Activated CD8-positive, alpha-beta memory T cell treated with anti-CD3 and anti-CD28 coated beads, Interleukin-2, amount 50 U/mL, for 1 hour (primary cell): ENCODE results near the gene FOLR1.
"Not testable (repeated sequence)": the region's sequence is repeated elsewhere in the genome, so short reads cannot be mapped to it uniquely, and the experiment has no call there.

ENCODE experiments used
- DNase-seq: peaks from one replicate; pipeline ENCODE4 v3.0.0-alpha.2; 2020; ENCODE audit errors: extremely low read depth

FOLR1 gene

DNA sequence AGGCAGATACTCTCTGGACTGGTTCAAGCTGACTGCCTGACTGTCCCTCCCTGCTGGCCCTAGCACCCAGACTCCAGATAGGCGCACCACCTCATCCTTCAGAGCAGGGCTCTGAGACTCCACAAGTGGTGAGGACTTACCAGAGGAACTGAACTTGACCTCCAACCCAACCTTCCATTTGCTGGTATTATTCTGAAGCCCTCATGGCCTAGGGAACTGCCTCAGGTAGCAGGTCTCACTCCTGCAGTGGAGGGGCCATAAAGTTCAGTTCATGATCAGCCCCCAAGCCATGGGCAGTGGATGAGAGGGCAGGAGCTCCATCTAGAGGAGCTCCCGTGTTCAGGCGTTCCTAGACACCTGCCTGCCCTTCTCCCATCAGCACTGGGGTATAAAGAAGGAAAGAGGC is 10.4 kb upstream of the FOLR1 start:
- not testable (repeated sequence) for DNase-seq

DNA sequence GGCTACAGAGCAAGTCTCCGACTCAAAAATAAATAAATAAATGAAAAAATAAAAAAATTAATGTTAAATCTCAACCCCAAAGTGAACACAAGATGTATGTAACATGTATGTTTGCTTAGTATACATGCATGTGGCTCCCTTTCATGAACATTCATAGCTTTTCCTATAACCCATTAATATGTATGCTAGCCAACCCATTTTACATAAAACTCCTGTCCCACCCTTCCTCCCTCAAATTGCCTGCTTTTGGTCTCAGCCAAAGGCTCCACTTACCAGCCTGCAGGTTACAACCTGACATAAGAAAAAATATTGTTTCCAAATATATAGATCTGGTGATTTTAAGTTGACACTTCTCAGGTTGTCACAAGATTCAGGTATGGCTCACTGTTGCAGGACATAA is 3.7 kb upstream of the FOLR1 start:
- DNase-seq: no peak

GRCh38 chr11:72189455-72190250 is 2.3 kb upstream of the FOLR1 start:
- DNase-seq: no peak

GRCh38 chr11:72190631-72191071 is 1.3 kb upstream of the FOLR1 start:
- no peak for DNase-seq

- no peak for DNase-seq
Observed at GRCh38 chr11:72195518-72196270, 3.8 kb downstream of the FOLR1 start.

GRCh38 chr11:72201445-72201844 is 9.5 kb downstream of the FOLR1 start:
- not testable (repeated sequence) for DNase-seq

DNA sequence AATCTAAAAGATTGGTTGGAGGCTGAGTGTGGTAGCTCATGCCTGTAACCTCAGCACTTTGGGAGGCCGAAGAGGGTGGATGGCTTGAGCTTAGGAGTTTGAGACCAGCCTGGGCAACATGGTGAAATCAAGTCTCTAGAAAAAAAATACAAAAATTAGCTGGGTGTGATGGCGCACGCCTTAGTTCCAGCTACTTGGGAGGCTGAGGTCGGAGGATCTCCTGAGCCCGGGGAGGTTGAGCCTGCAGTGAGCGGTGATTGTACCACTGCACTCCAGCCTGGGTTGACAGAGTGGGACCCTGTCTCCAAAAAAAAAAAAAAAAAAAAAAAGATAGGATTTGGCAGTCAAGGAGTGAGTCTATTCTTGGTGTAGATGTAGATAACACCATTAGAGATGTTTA is 10.6 kb downstream of the FOLR1 start:
- no peak for DNase-seq

- DNase-seq: no peak
Observed at GRCh38 chr11:72203163-72203562, 11.2 kb downstream of the FOLR1 start.

- no peak for DNase-seq
Observed at GRCh38 chr11:72204886-72205285, 12.9 kb downstream of the FOLR1 start.

DNA sequence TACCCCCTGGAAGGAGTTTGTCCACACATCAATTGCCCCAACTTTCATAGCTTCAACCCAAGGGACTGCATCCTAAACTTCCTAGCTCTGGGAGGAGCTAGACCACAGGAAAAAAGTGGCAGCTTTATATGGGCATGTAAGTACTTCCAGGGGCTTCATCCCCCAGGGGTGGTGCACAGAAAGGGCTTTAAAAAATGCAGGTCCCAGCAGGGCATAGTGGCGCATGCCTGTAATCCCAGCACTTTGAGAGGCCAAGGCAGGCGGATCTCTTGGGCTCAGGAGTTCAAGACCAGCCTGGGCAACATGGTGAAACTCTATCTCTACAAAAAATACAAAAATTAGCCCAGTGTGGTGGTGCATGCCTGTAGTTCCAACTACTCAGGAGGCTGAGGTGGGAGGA is 14.9 kb downstream of the FOLR1 start:
- DNase-seq: not testable (repeated sequence)

GRCh38 chr11:72208281-72208680 is 16.3 kb downstream of the FOLR1 start:
- DNase-seq: no peak

GRCh38 chr11:72209101-72209500 is 17.2 kb downstream of the FOLR1 start:
- DNase-seq: no peak

GRCh38 chr11:72216638-72217037 is 24.7 kb downstream of the FOLR1 start, which contains the start of gene FOLR2:
TSS of gene FOLR2 (plus strand) at chr11:72216794. CDS start at chr11:72218585, 1,791 bp downstream.
- DNase-seq: no peak

GRCh38 chr11:72217841-72218240 is 25.9 kb downstream of the FOLR1 start:
- DNase-seq: no peak

GRCh38 chr11:72218251-72218745 is 26.4 kb downstream of the FOLR1 start:
- DNase-seq: no peak

- no peak for DNase-seq
Observed at GRCh38 chr11:72220696-72221363, 28.9 kb downstream of the FOLR1 start.

DNA sequence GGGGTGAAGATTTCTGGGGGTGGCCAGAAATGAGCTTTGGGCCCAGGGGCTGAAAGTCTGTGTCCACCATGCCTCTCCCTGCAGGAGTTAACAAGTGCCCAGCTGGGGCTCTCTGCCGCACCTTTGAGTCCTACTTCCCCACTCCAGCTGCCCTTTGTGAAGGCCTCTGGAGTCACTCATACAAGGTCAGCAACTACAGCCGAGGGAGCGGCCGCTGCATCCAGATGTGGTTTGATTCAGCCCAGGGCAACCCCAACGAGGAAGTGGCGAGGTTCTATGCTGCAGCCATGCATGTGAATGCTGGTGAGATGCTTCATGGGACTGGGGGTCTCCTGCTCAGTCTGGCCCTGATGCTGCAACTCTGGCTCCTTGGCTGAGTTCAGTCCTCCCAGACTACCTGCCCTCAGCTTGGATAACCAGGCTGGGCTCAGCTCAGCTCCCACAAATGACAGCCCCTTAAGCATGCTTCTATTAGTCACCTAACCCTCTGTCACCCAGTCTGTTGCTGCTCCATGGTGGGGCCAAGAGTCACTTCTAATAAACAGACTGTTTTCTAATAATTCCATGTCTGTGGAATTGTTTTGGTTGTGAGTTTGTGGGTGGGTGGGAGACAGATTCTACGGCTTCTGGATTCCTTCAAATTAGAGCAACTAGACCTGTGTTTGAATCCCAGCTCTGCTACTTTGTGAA is 29.6 kb downstream of the FOLR1 start:
- no peak for DNase-seq

GRCh38 chr11:72222106-72222891 is 30.4 kb downstream of the FOLR1 start:
- no peak for DNase-seq

DNA sequence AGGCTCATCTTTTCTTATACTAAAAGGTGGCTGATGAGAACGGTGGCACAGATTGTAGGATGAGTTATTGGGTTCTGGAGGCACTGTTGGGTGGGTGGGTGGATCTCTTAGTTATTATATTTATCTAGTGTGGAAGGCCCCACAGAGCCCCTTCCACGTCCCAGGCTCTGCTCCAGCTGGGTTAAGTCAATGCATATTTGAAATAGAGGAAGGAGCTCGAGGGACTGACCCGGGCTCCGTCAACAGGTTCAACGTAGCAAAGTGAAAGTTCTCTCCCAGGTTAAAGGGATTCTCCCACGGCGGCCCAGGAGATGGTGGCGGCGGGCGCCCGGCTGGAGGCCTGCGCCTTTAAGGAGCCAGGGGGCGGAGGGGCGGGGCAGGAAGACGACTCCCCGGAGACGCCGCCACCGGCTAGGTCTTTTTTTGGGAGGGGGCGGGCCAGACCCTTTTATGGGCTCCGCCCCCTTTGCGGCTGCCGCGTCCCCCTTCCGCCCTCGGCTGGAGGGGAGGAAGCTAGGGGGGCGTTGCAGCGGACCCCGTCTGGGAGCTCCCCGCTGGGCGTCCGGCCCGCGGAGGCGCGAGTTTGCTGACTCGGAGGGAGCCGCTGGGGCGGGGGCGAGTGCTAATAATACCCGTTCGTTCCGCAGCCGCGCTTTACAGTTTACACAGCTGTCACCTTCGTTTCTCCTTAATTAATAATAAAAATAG is 31.1 kb downstream of the FOLR1 start:
- DNase-seq: peak; percentile 84
